Small intestine (tissue), 7 donors: ENCODE data around the gene GMPPA. TPM values are rescaled to one million over a fixed set of nuclear protein-coding genes. Genes with fewer than 3 reads are reported as not detected.

Experiments
- DNase-seq, 2 donors: peaks; one replicate each; pipeline versions ENCODE4 v3.0.0 to v3.0.0-alpha.2; 2013
- FAIRE-seq: peaks from 2 replicates; lab custom pipeline; 2012; peaks lifted over from hg19 to GRCh38; lab: Jason Lieb, UNC
- H3K27ac ChIP-seq, 3 donors: one replicate each; pipeline ENCODE4 v1.5.1; 2013; ENCODE audit warnings: low read length in 2 of 3, mild to moderate bottlenecking in 2 of 3, control low read depth in 1 of 3, inconsistent platforms in 1 of 3, low read depth in 1 of 3, moderate library complexity in 1 of 3
- H3K27me3 ChIP-seq, 3 donors: one replicate each; pipeline ENCODE4 v1.6.1; 2013; ENCODE audit warnings: low read length in 3 of 3, inconsistent platforms in 1 of 3; ENCODE audit not compliant: control insufficient read depth in 3 of 3, insufficient read depth in 3 of 3
- H3K36me3 ChIP-seq, 3 donors: one replicate each; pipeline ENCODE4 v1.6.1; 2013; ENCODE audit warnings: low read length in 3 of 3, inconsistent platforms in 1 of 3, low read depth in 1 of 3, mild to moderate bottlenecking in 1 of 3, moderate library complexity in 1 of 3; ENCODE audit not compliant: control insufficient read depth in 3 of 3, insufficient read depth in 2 of 3
- H3K4me1 ChIP-seq, 3 donors: one replicate each; pipeline ENCODE4 v1.6.1; 2013; ENCODE audit warnings: low read length in 2 of 3, inconsistent platforms in 1 of 3, low read depth in 1 of 3, mild to moderate bottlenecking in 1 of 3, moderate library complexity in 1 of 3; ENCODE audit not compliant: control insufficient read depth in 3 of 3, insufficient read depth in 2 of 3
- H3K4me3 ChIP-seq, 3 donors: one replicate each; pipeline ENCODE4 v1.5.1; 2013; ENCODE audit warnings: low read length in 3 of 3, control low read depth in 1 of 3, inconsistent platforms in 1 of 3, low read depth in 1 of 3, mild to moderate bottlenecking in 1 of 3, moderate library complexity in 1 of 3
- H3K9me3 ChIP-seq, 2 donors: one replicate each; pipeline ENCODE4 v1.6.1; 2013; ENCODE audit warnings: low read depth in 1 of 2, low read length in 1 of 2; ENCODE audit not compliant: control insufficient read depth in 2 of 2, insufficient read depth in 1 of 2
- WGBS, 3 donors: extraction: QIAGEN DNeasy Blood & Tissue Kit; methylation state at CpG; one replicate each; pipeline ENCODE4 v1.1.7; 2013; 5-methylcytosine and 5-hydroxymethylcytosine counted together
- polyA plus RNA-seq, 4 donors: library from polyadenylated mRNA; stranded (reverse) in 3 of 4; unstranded in 1 of 4; fragments of 200-250 nt in 3 of 4; fragments of 120-200 nt in 1 of 4; gene quantifications; one replicate each; pipeline versions ENCODE4 v1.2.1 to v1.2.3, GENCODE V29; 2013
- donor health status: healthy with polysubstance abuse.
- donor health status: control.
- donor health status: control.
- donor health status: Bipolar disorder and iron deficiency.
- donor health status: healthy.

GMPPA gene
- polyA plus RNA-seq, 4 donors: 52.6 to 63.5 (median 61.3) TPM

DNA sequence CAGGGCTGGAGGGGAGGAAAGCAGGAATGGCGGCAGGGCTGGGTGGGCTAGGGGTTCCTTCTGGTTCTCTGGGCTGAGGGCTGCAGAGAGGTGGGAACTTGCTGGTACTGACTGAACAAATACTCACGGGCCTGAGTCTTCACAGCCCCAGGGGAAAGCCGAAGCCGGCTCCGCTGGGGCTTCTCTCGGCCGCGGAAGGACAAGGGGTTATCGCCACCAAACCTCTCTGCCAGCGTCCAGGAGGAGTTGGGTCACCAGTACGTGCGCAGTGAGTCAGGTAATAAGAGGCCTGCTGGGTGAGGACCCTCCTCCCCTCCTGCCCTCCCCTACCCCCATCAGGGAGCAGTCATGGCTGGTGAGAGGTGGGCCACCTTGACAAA is 13.5 kb upstream of the GMPPA start:
- FAIRE-seq (no peak), DNase-seq (no peak)

DNA sequence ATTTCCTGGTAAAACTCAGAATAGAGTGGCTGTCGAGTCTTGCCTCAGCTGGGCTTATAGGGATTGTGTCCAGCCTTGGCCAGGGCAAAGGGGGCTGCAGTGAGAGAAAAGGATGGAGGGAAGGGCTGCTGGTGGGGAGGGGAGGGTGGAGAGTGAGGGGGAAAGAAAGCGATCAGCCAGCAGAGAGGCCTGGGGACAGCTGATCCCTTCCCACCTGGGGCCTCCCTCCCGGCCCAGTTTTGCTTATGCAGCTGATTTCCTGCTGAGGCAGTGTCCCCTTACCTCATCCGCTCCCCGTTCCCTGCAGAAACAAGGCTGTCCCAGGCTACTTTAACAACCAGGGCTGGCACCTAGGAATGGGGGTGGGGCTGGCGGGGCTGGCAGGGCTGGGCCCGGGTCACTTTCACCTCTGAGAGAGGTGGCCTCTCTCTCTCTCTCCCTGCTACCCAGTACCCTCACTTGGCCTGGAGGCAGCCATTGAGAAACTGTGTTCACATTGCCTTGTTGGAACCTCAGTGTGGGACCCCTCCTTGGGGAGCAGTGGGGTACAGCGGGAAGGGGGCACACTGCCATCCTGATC is 12.2 kb upstream of the GMPPA start:
- peak in 1 of 2 donors; percentile 59 for DNase-seq
- Histone ChIP-seq H3K27me3 (peaks cover 4 to 69% (median 38%) of the 10 kb centered on the region in 3 donors), H3K4me3 (no peak overlapping the region), H3K9me3 (no peaks in the 10 kb centered on the region), H3K4me1 (peaks cover 0 to 37% (median 0%) of the 10 kb centered on the region in 3 donors), H3K27ac (no peak overlapping the region), H3K36me3 (peaks cover 0 to 7% (median 0%) of the 10 kb centered on the region in 3 donors)
- WGBS, 3 donors: 41 to 55% (median 48%) methylated on average over 8 of the region's 8 CpGs
- no peak for FAIRE-seq

More for the DNA sequence above, 13.5 kb upstream of the GMPPA start:
- WGBS, 3 donors: 66 to 67% (median 66%) methylated on average over 12 of the region's 12 CpGs
- Histone ChIP-seq H3K27ac (no peak overlapping the region), H3K4me3 (no peak overlapping the region), H3K4me1 (peaks cover 0 to 37% (median 0%) of the 10 kb centered on the region in 3 donors), H3K36me3 (peaks cover 0 to 4% (median 0%) of the 10 kb centered on the region in 3 donors), H3K9me3 (no peaks in the 10 kb centered on the region), H3K27me3 (peaks cover 4 to 66% (median 38%) of the 10 kb centered on the region in 3 donors)

DNA sequence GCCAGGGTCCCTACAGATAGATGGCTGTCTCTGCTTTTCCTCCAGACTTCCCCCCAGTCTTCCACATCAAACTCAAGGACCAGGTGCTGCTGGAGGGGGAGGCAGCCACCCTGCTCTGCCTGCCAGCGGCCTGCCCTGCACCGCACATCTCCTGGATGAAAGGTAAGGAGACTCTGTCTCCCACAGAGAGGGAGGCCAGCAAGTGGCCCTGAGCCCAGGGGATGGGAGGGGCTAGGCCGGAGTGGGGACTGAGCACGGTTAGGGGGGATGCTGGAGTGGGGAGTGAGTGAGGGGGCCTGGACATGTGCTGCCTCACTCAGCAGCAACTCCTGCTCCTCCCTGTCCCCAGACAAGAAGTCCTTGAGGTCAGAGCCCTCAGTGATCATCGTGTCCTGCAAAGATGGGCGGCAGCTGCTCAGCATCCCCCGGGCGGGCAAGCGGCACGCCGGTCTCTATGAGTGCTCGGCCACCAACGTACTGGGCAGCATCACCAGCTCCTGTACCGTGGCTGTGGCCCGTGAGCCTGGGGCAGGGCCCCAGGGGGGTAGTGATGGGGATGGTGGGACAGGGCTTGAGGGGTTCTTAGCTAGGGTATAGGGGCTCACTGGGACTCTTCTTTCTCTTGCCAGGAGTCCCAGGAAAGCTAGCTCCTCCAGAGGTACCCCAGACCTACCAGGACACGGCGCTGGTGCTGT is 10.4 kb upstream of the GMPPA start:
- Histone ChIP-seq H3K36me3 (peaks cover 0 to 11% (median 0%) of the 10 kb centered on the region in 3 donors), H3K4me3 (no peak overlapping the region), H3K4me1 (peaks cover 0 to 26% (median 0%) of the 10 kb centered on the region in 3 donors), H3K27me3 (peaks cover 2 to 75% (median 31%) of the 10 kb centered on the region in 3 donors), H3K9me3 (no peaks in the 10 kb centered on the region), H3K27ac (no peak overlapping the region)
- DNase-seq (no peak), FAIRE-seq (no peak)
- 83 to 88% (median 86%) methylated on average over 16 to 17 of the region's 17 CpGs for WGBS, 3 donors

DNA sequence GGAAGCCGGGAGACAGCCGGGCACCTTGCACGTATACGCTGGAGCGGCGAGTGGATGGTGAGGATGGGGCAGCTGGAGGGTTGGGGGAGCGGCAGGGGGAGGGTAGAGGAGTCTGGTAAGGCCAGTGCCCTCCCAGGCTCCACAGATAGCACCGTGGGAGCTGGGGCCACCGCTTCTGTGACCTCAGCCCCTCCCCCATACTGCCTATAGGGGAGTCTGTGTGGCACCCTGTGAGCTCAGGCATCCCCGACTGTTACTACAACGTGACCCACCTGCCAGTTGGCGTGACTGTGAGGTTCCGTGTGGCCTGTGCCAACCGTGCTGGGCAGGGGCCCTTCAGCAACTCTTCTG is 9.9 kb upstream of the GMPPA start:
- FAIRE-seq: no peak
- H3K27ac ChIP-seq: no peak overlapping the region

DNA sequence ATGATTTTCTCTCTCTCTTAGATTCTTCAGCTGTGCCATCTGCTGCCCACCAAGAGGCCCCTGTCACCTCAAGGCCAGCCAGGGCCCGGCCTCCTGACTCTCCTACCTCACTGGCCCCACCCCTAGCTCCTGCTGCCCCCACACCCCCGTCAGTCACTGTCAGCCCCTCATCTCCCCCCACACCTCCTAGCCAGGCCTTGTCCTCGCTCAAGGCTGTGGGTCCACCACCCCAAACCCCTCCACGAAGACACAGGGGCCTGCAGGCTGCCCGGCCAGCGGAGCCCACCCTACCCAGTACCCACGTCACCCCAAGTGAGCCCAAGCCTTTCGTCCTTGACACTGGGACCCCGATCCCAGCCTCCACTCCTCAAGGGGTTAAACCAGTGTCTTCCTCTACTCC is 9.4 kb upstream of the GMPPA start:
- H3K27ac ChIP-seq: no peak overlapping the region
- DNase-seq (no peak), FAIRE-seq (no peak)
- no peaks in the 10 kb centered on the region for H3K9me3 ChIP-seq
- WGBS, 3 donors: 66 to 80% (median 79%) methylated on average over 8 to 9 of the region's 9 CpGs
- no peak overlapping the region for H3K4me3 ChIP-seq
- peaks cover 0 to 21% (median 0%) of the 10 kb centered on the region in 3 donors for H3K4me1 ChIP-seq
- H3K36me3 ChIP-seq: peaks cover 0 to 11% (median 0%) of the 10 kb centered on the region in 3 donors
- peaks cover 0 to 76% (median 32%) of the 10 kb centered on the region in 3 donors for H3K27me3 ChIP-seq

More for the DNA sequence above, 9.9 kb upstream of the GMPPA start:
- H3K4me3 ChIP-seq: no peak overlapping the region
- 78 to 88% (median 84%) methylated on average over 14 of the region's 14 CpGs for WGBS, 3 donors
- no peak for DNase-seq
- H3K27me3 ChIP-seq: peaks cover 0 to 76% (median 36%) of the 10 kb centered on the region in 3 donors
- H3K4me1 ChIP-seq: peaks cover 0 to 26% (median 0%) of the 10 kb centered on the region in 3 donors
- H3K9me3 ChIP-seq: no peaks in the 10 kb centered on the region
- peaks cover 0 to 11% (median 0%) of the 10 kb centered on the region in 3 donors for H3K36me3 ChIP-seq

DNA sequence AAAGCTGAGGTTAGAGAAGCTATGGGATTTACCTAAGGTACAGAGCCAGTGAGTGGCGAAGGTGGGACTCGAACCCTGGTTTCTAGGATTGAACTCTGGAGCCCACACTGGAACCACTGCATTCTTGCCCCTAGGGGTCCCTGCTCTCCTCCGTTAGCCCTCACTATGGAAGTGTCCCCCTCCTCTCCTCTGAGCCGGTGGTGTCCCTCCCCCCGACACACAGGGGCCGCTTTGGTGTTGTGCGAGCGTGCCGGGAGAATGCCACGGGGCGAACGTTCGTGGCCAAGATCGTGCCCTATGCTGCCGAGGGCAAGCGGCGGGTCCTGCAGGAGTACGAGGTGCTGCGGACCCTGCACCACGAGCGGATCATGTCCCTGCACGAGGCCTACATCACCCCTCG is 8.5 kb upstream of the GMPPA start:
- H3K27me3 ChIP-seq: peaks cover 0 to 77% (median 26%) of the 10 kb centered on the region in 3 donors
- FAIRE-seq (no peak), DNase-seq (no peak)

DNA sequence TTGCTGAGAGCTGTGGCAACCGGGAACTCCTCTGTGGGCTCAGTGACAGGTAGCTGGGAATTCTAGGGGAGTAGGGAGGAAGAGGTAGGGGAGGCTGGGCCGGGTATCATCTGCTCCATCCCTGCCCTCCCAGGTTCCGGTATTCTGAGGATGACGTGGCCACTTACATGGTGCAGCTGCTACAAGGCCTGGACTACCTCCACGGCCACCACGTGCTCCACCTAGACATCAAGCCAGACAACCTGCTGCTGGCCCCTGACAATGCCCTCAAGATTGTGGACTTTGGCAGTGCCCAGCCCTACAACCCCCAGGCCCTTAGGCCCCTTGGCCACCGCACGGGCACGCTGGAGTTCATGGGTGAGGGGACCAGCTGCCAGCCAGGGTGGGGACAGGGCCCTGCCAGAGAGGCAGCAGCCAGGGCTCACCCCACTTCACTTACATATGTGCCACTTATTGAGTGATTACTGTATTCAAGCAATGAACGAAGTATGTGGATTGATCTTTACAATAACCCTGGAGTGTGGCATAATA is 8.0 kb upstream of the GMPPA start:
- H3K27ac ChIP-seq: no peak overlapping the region
- H3K4me1 ChIP-seq: peaks cover 0 to 16% (median 0%) of the 10 kb centered on the region in 3 donors
- no peaks in the 10 kb centered on the region for H3K9me3 ChIP-seq
- peaks cover 0 to 11% (median 0%) of the 10 kb centered on the region in 3 donors for H3K36me3 ChIP-seq
- 44 to 74% (median 60%) methylated on average over 10 of the region's 10 CpGs for WGBS, 3 donors
- H3K27me3 ChIP-seq: peaks cover 0 to 77% (median 23%) of the 10 kb centered on the region in 3 donors
- no peak overlapping the region for H3K4me3 ChIP-seq
- FAIRE-seq (no peak), DNase-seq (no peak)

More for the DNA sequence above, 8.5 kb upstream of the GMPPA start:
- WGBS, 3 donors: 77 to 85% (median 85%) methylated on average over 23 of the region's 23 CpGs
- H3K4me1 ChIP-seq: peaks cover 0 to 14% (median 0%) of the 10 kb centered on the region in 3 donors
- no peak overlapping the region for H3K4me3 ChIP-seq
- no peaks in the 10 kb centered on the region for H3K9me3 ChIP-seq
- no peak overlapping the region for H3K27ac ChIP-seq
- peaks cover 0 to 11% (median 0%) of the 10 kb centered on the region in 3 donors for H3K36me3 ChIP-seq

DNA sequence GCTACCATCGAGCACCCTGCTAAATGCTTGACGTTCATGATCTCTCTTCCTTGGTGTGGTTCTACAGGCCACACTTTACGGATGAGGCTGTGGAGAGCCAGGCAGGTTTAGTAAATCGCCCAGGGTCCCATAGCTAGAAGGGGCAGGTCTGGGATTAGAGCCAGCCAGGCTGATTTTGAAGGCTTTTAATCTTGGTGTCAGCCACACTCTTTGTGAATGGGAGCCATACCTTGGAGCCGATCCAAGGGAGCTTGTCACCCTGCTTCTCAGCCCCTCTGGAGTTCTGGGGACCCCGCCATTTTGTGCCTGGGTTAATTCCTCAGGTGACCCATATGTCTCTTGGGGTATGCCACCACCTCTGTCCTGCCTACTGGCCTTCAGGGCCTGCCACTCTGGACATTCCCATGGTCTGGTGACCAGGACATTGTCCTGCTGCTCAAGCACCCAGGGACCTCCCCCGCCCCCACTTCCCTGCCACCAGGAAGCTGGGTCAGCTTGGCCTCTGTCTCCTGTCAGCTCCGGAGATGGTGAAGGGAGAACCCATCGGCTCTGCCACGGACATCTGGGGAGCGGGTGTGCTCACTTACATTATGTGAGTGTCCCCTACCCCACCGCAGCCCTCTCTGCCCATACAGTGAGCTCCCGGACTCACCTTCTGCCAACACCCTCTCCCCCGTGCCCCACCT is 7.3 kb upstream of the GMPPA start:
- 74 to 79% (median 79%) methylated on average over 14 of the region's 14 CpGs for WGBS, 3 donors
- FAIRE-seq: no peak
- H3K27me3 ChIP-seq: peaks cover 0 to 77% (median 19%) of the 10 kb centered on the region in 3 donors

More for the DNA sequence above, 7.3 kb upstream of the GMPPA start:
- H3K27ac ChIP-seq: no peak overlapping the region
- no peak overlapping the region for H3K4me3 ChIP-seq
- no peaks in the 10 kb centered on the region for H3K9me3 ChIP-seq
- no peak for DNase-seq
- peaks cover 0 to 11% (median 0%) of the 10 kb centered on the region in 3 donors for H3K36me3 ChIP-seq
- H3K4me1 ChIP-seq: peaks cover 0 to 14% (median 0%) of the 10 kb centered on the region in 3 donors
